ENCODE measurements around the gene PM20D2.
"Not testable (repeated sequence)": the region's sequence is repeated elsewhere in the genome, so short reads cannot be mapped to it uniquely, and the experiment has no call there.

Gene PM20D2

DNA sequence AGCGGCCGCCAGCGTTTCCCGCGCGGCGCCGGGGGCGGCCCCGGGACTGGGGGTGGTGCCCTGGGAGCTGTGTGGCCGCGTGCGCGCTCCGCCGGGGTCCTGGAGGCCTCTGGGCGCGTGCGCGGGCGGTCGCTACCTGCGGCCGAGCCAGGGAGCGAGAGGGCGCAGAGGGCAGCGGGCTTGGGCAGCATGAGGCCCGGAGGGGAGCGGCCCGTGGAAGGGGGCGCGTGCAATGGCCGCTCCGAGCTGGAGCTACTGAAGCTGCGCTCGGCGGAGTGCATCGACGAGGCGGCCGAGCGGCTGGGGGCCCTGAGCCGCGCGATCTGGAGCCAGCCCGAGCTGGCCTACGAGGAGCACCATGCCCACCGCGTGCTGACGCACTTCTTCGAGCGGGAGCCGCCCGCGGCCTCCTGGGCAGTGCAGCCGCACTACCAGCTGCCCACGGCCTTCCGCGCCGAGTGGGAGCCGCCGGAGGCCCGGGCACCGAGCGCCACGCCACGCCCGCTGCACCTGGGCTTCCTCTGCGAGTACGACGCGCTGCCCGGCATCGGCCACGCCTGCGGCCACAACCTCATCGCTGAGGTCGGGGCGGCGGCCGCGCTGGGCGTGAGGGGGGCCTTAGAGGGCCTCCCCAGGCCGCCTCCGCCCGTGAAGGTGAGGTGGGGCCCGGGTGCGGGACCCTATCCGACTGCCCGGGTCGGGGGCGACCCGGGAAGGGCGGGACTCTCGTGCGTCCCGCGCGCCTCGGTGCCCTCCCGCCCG is at the start of gene PM20D2:
TSS of gene PM20D2 (plus strand) at position 100 of the 762 bp plus-strand sequence. CDS start at position 190, 90 bp downstream.
- peak in 47 of 56 donors; percentile 5 to 77 (median 41) for DNase-seq

DNA sequence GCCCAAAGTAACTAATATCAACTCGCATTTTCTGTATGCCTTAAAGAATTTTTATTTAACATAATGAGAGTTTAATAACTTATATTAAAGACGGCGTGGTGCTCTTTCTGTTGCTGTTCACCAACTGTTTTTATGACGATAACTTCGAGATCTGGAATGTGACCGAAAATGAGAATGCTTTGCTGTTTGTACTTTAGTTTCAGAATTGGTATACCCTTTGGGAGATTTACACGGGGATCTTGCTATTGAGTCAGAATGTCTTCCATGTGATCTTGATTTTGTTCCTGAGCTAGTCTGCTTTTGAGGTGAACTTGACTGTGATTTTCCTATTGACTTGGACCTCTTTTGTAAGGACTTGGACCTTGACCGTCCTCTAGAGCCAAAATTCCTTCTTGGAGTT is 47.4 kb upstream of the PM20D2 start:
- DNase-seq = no peak

- DNase-seq = no peak
Measured at GRCh38 chr6:89100114-89100513, 45.7 kb upstream of the PM20D2 start.

GRCh38 chr6:89110284-89110683 is 35.6 kb upstream of the PM20D2 start:
- DNase-seq = no peak

DNA sequence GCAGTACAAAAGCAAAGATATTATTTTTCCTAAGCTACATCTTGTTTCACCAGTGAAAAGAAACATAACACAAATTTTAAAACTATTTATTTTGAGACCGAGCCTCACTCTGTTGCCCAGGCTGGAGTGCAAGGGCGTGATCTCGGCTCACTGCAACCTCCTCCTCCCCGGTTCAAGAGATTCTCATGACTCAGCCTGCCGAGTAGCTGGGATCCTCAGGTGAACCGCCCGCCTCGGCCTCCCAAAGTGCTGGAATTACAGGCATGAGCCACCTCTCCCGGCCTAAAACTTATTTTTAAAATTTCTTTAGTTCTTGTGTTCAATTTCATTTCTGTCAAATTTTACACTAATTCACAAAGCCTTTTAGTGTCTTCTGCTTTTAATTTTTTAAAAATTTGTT is 33.9 kb upstream of the PM20D2 start:
- peak in 5 of 56 donors; percentile 1 to 16 (median 10) for DNase-seq

- DNase-seq = no peak
Measured at GRCh38 chr6:89116702-89117101, 29.2 kb upstream of the PM20D2 start.

DNA sequence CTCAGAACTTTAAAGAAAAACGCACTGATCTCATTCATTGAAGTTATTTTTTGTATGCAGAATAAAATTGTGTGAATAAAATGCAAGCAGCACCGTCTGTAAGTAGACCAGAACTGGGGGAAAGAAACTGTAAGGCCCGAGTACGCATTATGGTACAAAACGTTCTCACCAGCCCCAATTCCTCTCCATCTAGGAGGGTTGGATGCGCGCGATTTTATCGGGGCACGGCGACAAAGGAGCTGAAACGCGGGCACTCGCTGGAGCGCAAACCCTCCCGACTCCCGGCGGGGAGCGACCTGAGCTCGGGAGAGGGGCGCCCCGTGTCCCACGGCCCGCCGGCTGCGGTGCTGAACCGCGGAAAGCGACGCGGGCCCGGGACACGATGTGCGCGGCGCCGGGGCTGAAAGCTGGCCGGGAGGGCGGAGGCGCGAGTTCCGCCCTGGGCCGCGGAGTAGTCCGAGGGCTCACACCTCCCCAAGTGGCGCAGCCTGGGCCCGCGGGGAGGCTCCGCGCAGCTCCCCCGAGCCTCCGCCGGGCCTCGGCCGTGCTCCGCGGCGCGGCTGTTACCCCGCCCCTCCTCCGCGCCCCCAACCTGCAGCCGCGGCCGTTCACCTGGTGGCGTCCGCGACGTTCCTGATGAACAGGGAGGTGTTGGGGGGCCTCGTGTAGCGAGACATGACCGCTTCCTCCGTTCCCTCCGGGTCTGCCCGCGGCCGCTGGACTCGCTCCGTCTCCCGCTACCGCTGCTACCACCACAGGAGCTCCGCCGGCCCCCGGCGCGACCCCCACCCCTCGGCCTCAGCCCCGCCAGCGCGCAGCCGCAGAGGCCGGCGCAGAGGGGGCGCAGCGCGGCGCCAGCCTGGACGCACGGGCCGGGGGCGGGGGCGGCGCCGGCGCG is 28.4 kb upstream of the PM20D2 start, which contains the start of gene SRSF12:
TSS of gene SRSF12 (minus strand) at position 861 of the 898 bp plus-strand sequence. CDS start at position 677, 184 bp downstream.
- DNase-seq = peak in 26 of 56 donors; percentile 7 to 57 (median 27)

- DNase-seq = peak in 6 of 56 donors; percentile 2 to 28 (median 6)
Measured at GRCh38 chr6:89118931-89119330, 26.9 kb upstream of the PM20D2 start.

DNA sequence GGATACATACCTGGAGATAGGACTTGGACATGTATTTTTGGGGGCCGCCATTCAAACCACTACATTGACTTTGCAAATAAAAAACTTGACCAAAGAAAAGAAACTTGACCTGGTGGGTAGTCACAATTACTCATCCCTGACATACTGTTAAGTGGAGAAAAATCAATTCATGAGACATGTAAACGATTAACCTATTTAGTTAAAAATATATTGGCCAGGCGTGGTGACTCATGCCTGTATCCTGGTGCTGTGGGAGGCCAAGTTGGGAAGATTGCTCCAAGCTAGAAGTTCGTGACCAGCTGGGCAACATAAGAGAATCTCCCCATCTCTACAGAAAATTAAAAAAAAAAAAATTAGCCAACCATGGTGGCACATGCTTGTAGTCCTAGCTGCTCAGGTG is 25.5 kb upstream of the PM20D2 start:
- no peak for DNase-seq

GRCh38 chr6:89121934-89122333 is 23.9 kb upstream of the PM20D2 start:
- no peak for DNase-seq

- DNase-seq = peak in 1 of 56 donors; percentile 2
Measured at GRCh38 chr6:89122625-89123024, 23.2 kb upstream of the PM20D2 start.

DNA sequence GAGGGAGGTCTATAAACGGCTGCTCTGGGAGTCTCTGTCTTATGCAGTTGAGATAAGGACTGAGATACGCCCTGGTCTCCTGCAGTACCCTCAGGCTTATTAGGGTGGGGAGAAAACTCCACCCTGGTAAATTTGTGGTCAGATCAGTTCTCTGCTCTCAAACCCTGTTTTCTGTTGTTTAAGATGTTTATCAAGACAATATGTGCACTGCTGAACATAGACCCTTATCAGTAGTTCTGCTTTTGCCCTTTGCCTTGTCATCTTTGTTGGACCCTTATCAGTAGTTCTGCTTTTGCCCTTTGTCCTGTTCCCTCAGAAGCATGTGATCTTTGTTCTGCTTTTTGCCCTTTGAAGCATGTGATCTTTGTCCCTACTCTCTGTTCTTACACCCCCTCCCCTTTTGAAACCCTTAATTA is 17.6 kb upstream of the PM20D2 start:
- DNase-seq = not testable (repeated sequence)

- no peak for DNase-seq
Measured at GRCh38 chr6:89131599-89131998, 14.3 kb upstream of the PM20D2 start.

DNA sequence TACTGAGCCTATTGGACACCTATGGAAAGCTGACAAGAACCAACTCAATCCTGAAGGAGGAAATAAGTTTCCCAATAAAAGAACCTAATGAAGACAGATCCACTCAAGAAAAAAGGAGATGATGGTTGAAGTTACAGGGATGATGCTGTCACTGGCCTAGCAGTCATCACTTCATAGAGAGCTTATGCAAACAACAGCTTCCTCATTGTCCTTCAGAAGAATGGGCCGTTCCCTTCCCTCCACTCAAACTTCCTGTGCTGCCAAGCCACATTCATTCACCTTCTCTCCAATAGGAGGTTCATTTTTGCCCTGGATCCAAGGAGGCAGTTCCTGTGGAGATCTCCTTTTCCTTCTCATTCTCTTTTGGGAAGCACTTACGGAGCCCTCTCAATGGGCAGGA is 13.8 kb upstream of the PM20D2 start:
- no peak for DNase-seq

DNA sequence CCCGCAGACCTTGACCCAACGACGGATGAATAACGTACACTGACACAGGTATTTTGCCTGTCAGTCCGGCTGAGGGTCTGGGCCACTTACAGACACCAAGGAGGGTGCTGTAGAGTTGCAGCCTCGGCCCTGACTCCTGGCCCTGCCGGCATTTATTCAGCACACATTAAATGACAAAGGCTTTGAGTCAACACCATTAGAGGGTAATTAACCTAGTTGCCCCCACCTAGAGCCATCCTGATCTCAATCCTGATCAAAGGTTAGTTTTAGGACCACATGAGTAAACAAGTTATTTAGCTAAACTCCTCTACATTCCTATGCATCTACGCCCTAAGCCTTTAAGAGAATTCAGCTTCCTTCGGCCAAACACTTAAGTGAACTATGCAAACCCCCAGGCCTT is 11.9 kb upstream of the PM20D2 start:
- no peak for DNase-seq

DNA sequence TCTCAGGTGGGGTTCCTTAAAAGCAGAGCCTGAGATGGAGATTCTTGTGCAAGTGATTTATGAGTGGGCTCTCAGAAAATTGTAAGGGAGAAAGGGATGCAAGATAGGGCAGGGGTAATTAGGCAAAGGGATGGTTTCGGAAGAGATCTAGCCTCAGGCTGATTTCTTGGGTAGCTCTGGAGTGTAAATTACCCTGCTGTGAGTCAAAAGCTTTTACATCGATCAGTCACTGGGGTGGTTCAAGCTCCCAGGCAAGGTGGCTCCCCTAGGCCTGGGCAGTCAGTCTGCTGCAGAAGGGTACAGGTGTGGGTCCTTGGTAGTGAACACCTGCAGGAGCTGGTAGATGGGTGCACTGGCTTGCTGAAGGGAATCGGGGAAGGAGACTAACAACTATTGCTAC is 11.1 kb upstream of the PM20D2 start:
- DNase-seq = no peak

- no peak for DNase-seq
Measured at GRCh38 chr6:89138173-89138572, 7.7 kb upstream of the PM20D2 start.

GRCh38 chr6:89139509-89140346 is 6.1 kb upstream of the PM20D2 start:
- DNase-seq = no peak

DNA sequence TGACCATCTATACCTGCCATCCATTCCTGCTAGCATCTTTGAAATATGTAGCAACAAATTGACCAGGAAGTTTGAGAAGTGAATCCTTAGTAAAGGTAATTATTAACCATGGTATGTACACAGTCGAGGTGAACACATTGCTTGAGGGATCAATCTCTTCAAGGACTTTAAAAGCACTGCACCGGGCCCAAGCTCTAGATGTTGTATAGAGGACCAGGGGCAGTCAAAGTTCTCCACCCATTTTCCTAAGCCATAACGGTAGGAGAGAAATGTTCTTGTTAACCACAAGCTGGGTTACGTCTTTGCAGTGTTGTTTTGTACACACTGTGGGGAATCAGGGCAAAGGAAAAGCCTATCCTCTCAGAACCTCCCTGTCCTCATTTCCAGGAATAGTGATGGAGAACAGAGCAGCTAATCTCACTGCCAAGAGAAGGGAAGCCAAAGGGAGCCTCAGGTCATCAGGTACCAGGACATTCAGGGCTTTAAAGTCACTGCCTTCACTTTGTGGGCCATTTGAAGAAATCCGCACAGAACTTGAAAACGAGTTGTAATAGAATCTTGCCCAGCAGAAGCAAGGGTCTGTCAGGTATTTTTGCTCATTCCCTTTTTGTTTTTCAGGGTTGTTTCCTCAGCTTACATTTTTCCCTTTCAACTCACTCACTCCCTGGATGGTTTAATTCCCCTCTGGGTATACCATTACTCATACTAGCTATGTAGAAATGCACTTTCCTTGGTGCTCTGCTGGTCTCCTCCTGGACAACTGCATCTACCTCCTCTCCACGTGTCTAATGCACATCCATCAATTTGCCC is 5.3 kb upstream of the PM20D2 start:
- no peak for DNase-seq

- no peak for DNase-seq
Measured at GRCh38 chr6:89144354-89144906, 1.4 kb upstream of the PM20D2 start.
